Uterus (tissue), 4 donors: ENCODE data around the gene LLGL2. TPM values are rescaled to one million over a fixed set of nuclear protein-coding genes. Genes with fewer than 3 reads are reported as not detected.

Experiments used
- DNase-seq, 2 donors: peaks; one replicate each; pipeline ENCODE4 v3.0.0-alpha.2; 2019 to 2020
- H3K27ac ChIP-seq, 2 donors: fragments of 200-600 bp; sonication (generic); 1 replicate in 1 of 2; 2 replicates in 1 of 2; pipeline ENCODE4 v1.5.1; 2016 to 2018
- H3K27me3 ChIP-seq, 2 donors: fragments of 200-600 bp; sonication (generic); one replicate each; pipeline ENCODE4 v1.5.1; 2018 to 2019; ENCODE audit warnings: control low read depth in 1 of 2
- H3K36me3 ChIP-seq, 2 donors: fragments of 200-600 bp; sonication (generic); one replicate each; pipeline ENCODE4 v1.5.1; 2019; ENCODE audit warnings: control low read depth in 1 of 2
- H3K4me1 ChIP-seq, 2 donors: fragments of 200-600 bp; sonication (generic); one replicate each; pipeline ENCODE4 v1.5.1; 2018 to 2019; ENCODE audit warnings: control low read depth in 1 of 2
- H3K4me3 ChIP-seq, 2 donors: fragments of 200-600 bp; sonication (generic); 1 replicate in 1 of 2; 2 replicates in 1 of 2; pipeline ENCODE4 v1.5.1; 2018 to 2019; ENCODE audit warnings: mild to moderate bottlenecking in 1 of 2
- H3K9me3 ChIP-seq, 2 donors: fragments of 200-600 bp; sonication (generic); one replicate each; pipeline ENCODE4 v1.5.1; 2019; ENCODE audit warnings: control low read depth in 1 of 2
- CTCF ChIP-seq, 4 experiments: fragments of 200-600 bp in 2 of 4; fragments of 450-650 bp in 2 of 4; sonication (generic) in 2 of 4; IDR thresholded peaks; one replicate each; pipeline ENCODE4 v1.5.1; 2016 to 2019; ENCODE audit warnings: antibody characterized with exemption in 4 of 4, mild to moderate bottlenecking in 2 of 4, moderate library complexity in 1 of 4
- POLR2A ChIP-seq, 2 donors: fragments of 450-650 bp; IDR thresholded peaks; one replicate each; pipeline ENCODE4 v1.6.1; 2016; ENCODE audit warnings: antibody characterized with exemption in 2 of 2, mild to moderate bottlenecking in 1 of 2, moderate library complexity in 1 of 2
- intact Hi-C: fragments of 100-400 bp; cut with DNase I; formaldehyde crosslinking; loops from one replicate; pipeline ENCODE4 v1.15.1; 2023; ENCODE audit warnings: low total_unique reads
- total RNA-seq, 4 donors: library from RNA; depleted of rRNA in 3 of 4; stranded (reverse); fragments of >200 nt in 3 of 4; gene quantifications; one replicate each; pipeline versions ENCODE4 v1.1.0 to v1.2.4, GENCODE V29; 2014 to 2023
- donor health status: DM: yes; HTN: yes; CAD: no.

The LLGL2 gene
- total RNA-seq, 4 donors from 2014 or later = 3.1 to 31.9 (median 14.0) TPM

- H3K9me3 ChIP-seq = no peaks in the 10 kb centered on the region
- H3K27ac ChIP-seq = no peak overlapping the region
- TF ChIP-seq POLR2A (IDR thresholded peaks at IDR 0.05) (no peak), CTCF (IDR thresholded peaks at IDR 0.05) (no peak)
- intact Hi-C loops = no loop called here
- H3K4me3 ChIP-seq = no peak overlapping the region
- no peaks in the 10 kb centered on the region for H3K27me3 ChIP-seq
- H3K4me1 ChIP-seq = no peaks in the 10 kb centered on the region
- no peaks in the 10 kb centered on the region for H3K36me3 ChIP-seq
- no peak for DNase-seq
These were observed 87.6 kb downstream of the LLGL2 start for GRCh38 chr17:75612906-75613626.

GRCh38 chr17:75614006-75614405 lies 88.5 kb downstream of the LLGL2 start:
- Histone ChIP-seq H3K9me3 (no peaks in the 10 kb centered on the region), H3K27me3 (no peaks in the 10 kb centered on the region), H3K36me3 (no peaks in the 10 kb centered on the region), H3K4me1 (no peaks in the 10 kb centered on the region), H3K27ac (no peak overlapping the region), H3K4me3 (no peak overlapping the region)
- intact Hi-C loops = no loop called here
- no peak for DNase-seq
- no peak for TF ChIP-seq CTCF (IDR thresholded peaks at IDR 0.05)
- TF ChIP-seq POLR2A (IDR thresholded peaks at IDR 0.05) = no peak

- no peak overlapping the region for H3K27ac ChIP-seq
- no peaks in the 10 kb centered on the region for H3K4me1 ChIP-seq
- TF ChIP-seq CTCF (IDR thresholded peaks at IDR 0.05) = no peak
- TF ChIP-seq POLR2A (IDR thresholded peaks at IDR 0.05) = no peak
- intact Hi-C loops = no loop called here
- no peaks in the 10 kb centered on the region for H3K9me3 ChIP-seq
- no peak for DNase-seq
- H3K27me3 ChIP-seq = no peaks in the 10 kb centered on the region
- no peak overlapping the region for H3K4me3 ChIP-seq
- no peaks in the 10 kb centered on the region for H3K36me3 ChIP-seq
These were observed 89.2 kb downstream of the LLGL2 start for GRCh38 chr17:75614556-75615270.

DNA sequence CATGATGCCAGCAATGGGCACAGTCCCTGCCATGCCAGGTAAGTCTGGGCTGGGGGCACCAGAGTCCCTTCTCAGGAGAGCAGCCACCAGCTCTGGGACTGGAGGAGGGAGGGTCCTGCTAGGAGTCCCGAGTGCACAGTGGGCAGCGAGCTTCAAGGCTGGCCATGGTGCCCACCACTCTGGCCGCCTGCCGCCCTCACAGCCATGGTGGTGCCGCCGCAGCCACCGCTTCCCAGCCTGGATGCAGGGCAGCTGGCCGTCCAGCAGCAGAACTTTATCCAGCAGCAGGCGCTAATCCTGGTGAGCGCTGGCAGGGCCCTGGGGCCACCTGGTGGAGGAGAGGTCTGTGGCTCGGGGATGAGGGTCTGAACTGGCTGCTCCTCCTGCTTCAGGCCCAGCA lies 89.8 kb downstream of the LLGL2 start:
- TF ChIP-seq POLR2A (IDR thresholded peaks at IDR 0.05) (no peak), CTCF (IDR thresholded peaks at IDR 0.05) (no peak)
- Histone ChIP-seq H3K36me3 (no peaks in the 10 kb centered on the region), H3K4me3 (no peak overlapping the region), H3K9me3 (no peaks in the 10 kb centered on the region), H3K27ac (no peak overlapping the region), H3K27me3 (no peaks in the 10 kb centered on the region), H3K4me1 (no peaks in the 10 kb centered on the region)
- no peak for DNase-seq
- intact Hi-C loops = no loop called here

- H3K36me3 ChIP-seq = no peaks in the 10 kb centered on the region
- no peak overlapping the region for H3K27ac ChIP-seq
- intact Hi-C loops = no loop called here
These were observed 91.1 kb downstream of the LLGL2 start for GRCh38 chr17:75616521-75617122.

More at GRCh38 chr17:75616521-75617122, 91.1 kb downstream of the LLGL2 start:
- no peak for DNase-seq
- Histone ChIP-seq H3K4me1 (no peaks in the 10 kb centered on the region), H3K4me3 (no peak overlapping the region), H3K9me3 (no peaks in the 10 kb centered on the region), H3K27me3 (no peaks in the 10 kb centered on the region)
- no peak for TF ChIP-seq POLR2A (IDR thresholded peaks at IDR 0.05)
- TF ChIP-seq CTCF (IDR thresholded peaks at IDR 0.05) = no peak
